Hepatocyte (in vitro differentiated cells): Measurements from ENCODE around the gene PKNOX2.

Source experiments
- EZH2 ChIP-seq: fragments of 200-600 bp; sonication (generic); IDR thresholded peaks from 2 replicates; pipeline ENCODE4 v1.6.1; 2016; ENCODE audit warnings: antibody characterized with exemption, mild to moderate bottlenecking, borderline replicate concordance
- EZH2phosphoT487 ChIP-seq: fragments of 200-600 bp; sonication (generic); IDR thresholded peaks from one replicate; pipeline ENCODE4 v1.6.1; 2018; ENCODE audit warnings: antibody characterized with exemption, mild to moderate bottlenecking, low read depth, moderate library complexity; ENCODE audit not compliant: unreplicated experiment, severe bottlenecking
- TF ChIP-seq, protein P1 (sequence below): fragments of 200-600 bp; sonication (generic); IDR thresholded peaks from 2 replicates; pipeline ENCODE4 v1.5.1; 2016; ENCODE audit warnings: antibody characterized with exemption, mild to moderate bottlenecking; ENCODE audit not compliant: poor library complexity

DNA sequence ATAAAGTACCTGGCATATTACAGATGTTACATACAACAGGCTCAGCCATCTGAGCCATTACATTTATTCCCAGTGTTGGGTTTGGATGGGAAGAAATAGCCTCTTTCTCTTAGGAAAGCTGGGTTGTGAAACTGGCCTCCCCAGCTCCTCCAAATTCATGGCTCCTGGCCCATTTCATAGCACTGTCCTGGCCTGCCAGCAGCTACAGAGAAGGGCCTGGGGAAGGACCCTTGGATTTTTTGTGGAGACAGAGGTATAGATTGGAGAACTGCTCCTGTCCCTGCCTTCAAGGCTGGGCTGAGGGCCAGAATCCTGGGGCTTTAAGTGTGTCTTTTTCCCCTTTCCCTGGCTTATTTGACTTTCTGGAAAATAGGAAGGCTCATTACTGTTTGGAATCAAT, 18.0 kb downstream of the PKNOX2 start:
- TF ChIP-seq, protein P1, sequence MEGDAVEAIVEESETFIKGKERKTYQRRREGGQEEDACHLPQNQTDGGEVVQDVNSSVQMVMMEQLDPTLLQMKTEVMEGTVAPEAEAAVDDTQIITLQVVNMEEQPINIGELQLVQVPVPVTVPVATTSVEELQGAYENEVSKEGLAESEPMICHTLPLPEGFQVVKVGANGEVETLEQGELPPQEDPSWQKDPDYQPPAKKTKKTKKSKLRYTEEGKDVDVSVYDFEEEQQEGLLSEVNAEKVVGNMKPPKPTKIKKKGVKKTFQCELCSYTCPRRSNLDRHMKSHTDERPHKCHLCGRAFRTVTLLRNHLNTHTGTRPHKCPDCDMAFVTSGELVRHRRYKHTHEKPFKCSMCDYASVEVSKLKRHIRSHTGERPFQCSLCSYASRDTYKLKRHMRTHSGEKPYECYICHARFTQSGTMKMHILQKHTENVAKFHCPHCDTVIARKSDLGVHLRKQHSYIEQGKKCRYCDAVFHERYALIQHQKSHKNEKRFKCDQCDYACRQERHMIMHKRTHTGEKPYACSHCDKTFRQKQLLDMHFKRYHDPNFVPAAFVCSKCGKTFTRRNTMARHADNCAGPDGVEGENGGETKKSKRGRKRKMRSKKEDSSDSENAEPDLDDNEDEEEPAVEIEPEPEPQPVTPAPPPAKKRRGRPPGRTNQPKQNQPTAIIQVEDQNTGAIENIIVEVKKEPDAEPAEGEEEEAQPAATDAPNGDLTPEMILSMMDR: no peak
- no peak for TF ChIP-seq EZH2
- no peak for TF ChIP-seq EZH2phosphoT487
